HG03196 (cell line): ENCODE results near the gene DOK7.
"Not testable (repeated sequence)": the region's sequence is repeated elsewhere in the genome, so short reads cannot be mapped to it uniquely, and the experiment has no call there.

Experiments used
- ATAC-seq: cut with Tn5 transposase; IDR thresholded peaks from one replicate; pipeline ENCODE4 v1.9.1; 2021; ENCODE audit not compliant: unreplicated experiment

Gene DOK7

DNA sequence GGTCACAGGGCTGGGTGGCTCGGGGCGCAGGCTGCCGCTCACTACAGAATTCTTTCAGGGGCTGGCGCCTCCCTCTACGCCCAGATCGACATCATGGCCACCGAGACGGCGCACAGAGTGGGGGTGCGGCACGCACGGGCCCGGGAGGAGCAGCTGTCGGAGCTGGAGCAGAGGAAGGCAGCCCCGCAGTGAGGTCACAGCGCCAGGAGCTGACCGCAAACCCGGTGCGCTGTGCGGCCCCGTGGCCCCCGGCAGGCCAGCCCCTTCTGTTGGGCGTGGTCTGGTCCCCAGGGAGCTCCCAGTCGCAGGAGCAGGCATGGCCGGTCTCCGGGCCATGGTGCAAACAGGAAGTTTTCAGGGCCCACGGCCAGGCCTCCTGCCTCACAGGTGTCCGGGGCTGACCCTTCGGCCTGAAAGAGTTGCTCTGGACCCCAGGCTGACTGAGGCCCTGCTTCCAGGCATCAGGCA, 37.6 kb downstream of the DOK7 start:
- ATAC-seq, result no peak

DNA sequence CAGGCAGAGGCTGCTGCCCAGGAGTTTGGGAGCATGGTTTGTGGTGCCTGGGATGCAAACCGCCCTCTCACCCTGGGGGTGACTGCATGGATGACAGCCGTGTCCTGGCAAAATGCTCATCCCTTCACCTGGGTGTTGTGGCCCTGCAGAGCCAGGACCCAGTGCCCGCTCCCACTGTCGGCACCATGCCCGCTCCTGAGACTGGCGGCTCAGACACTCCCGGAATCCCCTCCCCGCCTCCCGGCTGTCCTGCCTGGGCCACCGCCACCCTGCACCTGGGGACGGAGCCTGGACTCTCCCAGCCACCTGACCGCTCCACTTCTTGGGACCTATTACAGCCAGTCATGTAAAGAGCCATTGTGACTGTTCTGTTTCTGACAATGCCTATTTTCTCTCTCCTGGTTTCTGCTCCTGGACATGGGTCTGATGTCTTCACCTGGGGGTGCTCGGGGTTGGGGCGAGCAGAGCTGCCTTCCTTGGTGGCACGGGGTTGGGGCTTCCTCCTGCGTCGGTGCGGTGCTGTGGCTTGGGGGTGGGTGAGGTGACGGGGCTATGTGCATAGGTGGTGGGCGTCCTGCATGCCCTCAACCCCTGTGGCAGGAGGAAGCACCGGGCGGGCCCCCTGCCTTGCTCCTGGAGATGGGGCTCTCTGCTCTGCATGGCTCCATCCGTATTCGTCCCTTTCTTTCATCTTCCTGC, 38.2 kb downstream of the DOK7 start:
- no peak for ATAC-seq

DNA sequence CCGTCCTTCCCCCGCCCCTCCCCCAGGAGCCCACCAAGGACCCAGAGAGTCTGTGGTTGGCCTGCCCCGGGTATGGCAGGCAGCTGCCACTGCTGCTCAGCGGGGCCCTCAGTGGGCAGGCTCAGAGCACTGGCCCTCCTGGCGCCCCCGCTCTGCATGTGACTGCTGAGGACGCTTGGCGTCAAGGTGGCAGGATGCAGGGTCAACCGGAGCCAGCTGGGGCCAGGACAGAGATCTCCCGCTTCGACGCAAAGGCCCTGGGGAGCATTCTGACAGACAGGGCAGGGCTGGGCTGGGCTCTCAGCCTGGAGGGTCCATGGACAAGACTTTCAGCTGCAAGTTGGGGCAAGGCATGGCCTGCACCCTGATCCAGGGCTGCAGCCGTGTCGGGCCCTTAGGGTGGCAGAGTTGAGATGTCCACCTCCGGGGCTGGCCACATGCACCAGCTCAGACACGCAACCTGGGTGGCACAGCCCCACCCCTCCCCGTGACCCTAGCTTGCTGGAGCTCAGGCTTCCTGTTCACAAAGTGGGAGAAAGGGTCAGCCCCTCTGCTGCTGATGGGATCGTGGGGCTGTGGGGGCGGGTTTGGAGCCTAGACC, 38.8 kb downstream of the DOK7 start:
- no peak for ATAC-seq

DNA sequence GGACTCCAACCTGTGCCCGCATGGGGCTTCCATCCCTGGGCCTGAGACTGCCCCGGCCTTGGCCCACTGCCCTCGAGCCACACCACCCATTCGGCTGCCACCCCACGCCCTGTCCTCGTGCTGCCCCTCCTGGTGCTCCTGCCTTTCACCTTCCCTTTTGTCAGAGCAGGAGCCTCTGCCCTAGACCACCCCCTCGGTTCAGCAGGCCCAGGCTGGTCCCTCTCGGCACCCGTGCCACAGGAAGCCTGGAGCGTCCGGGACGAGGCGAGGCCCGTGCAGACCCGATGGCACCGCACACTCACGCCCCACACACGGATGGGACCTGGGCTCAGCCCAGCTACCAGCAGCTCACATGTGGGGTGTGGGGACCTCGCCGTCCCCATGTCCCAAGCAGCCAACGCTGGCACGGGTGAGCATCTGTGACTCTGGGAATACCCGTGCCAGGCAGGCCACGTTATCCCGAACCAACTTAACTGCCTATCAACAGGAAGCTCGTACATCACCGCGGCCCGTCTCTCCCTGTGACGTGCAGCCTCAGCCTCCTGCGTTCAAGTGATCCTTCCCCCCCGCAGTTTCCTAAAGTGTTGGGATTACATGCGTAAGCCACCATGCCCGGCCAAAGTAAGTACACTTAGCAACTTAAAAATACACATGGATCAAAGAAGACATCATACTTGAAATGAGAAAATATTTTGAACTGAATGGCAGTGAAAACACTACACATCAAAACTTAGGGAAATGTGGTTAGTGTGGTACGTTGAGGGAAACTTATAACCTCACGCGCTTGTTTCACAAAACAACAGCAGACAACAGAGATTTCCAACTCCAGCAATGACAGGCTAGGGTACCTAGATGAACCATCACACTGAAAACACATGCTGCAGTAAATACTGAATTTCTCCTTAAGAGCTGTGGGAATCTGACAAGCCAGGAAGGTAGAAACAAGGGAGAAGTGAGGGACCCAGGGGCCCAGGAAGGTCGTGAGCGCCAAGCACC, 40.1 kb downstream of the DOK7 start:
- ATAC-seq, result no peak

DNA sequence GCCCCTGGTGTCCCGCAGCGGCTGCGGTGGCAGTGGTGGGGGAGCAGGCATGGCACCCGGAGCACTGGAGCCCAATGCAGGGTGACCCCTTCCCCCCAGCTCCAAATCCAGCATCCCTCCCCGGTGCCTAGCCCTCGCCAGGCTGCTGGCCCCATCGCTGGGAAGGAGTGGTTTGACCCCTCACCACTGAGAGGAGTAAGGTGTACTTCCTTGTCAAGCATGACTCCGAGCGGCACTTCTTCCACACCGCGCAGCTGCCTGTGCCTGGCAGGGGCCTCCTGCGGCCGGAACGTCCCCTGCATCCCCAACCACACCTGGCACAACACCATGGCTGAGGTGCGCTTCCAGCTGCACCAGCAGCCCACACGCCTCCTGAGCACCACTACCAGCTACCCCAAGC, 42.1 kb downstream of the DOK7 start:
- no peak for ATAC-seq

DNA sequence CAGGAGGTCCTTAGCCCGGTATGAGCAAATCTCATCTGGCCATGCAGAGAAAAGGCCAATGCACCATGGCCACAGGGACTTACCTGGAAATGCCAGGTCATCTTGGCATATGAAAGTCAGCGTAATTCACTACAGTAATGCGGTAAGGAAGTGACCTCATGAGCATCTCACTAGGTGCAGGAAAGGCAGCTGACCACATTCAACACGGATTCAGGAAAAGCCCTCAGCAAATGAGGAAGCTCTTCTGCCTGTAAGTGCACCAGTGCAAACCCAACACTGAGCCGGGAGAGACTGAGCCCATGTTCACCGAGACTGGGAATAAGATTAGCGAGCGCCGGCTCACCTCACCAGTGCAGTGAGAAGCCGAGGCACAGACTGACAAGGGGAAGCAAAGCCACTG, 45.4 kb downstream of the DOK7 start:
- no peak for ATAC-seq

DNA sequence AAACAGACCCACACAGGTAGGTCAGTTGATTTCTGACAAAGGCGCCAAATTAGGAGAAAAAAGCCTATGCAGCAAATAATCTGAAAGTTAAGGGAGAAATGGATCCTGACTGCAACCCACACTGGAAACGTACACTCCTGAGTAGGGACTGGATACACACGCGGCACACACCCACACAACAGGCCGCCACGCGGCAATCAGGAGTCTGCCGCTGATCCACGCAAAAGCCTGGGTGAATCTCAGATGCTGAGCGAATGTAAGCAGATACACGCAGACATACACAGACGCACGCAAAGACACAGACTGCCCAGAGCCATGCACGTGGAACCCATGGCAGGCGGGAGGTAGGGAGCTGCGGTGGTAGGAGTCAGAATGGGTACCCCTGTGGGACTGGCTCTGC, 47.4 kb downstream of the DOK7 start:
- no peak for ATAC-seq

DNA sequence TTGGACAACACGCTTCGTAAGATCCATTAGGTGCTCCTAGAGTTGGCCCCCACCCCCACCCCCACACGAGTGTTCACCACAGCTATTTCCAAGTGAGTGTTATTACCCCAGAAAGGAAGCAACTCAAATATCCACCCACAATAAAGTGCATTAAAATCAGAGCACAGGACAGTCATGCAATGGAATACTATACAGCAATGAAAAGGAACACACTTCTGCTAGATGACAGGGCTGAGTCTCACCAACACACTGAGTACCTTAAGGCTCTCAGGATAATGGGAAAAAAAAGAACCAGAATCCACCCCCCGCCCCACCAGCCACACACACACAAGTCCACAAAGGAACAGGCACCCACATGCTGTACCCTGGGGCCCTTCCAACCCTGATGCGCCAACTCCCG, 48.1 kb downstream of the DOK7 start:
- ATAC-seq, result no peak

DNA sequence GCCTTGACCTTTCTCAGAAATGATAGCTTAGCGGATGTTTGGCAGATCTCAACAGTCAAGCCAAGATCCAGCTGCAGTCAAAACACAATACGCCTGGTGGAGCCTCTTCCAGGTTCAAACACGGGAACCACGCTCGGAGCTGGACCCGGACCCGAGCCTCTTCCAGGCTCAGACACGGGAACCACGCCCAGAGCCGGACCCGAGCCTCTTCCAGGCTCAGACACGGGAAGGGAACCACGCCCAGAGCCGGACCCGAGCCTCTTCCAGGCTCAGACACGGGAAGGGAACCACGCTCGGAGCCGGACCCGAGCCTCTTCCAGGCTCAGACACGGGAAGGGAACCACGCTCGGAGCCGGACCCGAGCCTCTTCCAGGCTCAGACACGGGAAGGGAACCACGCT, 48.5 kb downstream of the DOK7 start:
- ATAC-seq, result not testable (repeated sequence)

DNA sequence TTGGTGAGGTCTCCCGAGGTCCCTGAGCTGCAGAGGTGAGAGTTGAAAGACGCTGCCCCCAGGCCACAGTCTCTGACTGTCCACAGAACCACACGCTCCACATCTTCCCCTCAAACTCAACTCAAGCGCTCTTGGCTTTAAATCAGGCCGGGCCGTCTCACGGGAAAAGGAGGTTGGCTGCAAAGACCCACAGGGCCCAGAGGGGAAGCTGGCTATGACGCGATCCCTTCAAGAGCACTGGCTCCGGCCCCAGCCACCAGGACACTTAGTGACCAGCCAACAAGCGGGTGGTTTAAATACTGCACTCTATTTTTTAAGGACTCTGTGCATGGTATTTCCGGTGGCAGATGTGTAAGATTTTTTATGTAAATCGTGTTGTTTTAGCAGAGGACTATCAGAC, 49.2 kb downstream of the DOK7 start:
- ATAC-seq, result no peak

DNA sequence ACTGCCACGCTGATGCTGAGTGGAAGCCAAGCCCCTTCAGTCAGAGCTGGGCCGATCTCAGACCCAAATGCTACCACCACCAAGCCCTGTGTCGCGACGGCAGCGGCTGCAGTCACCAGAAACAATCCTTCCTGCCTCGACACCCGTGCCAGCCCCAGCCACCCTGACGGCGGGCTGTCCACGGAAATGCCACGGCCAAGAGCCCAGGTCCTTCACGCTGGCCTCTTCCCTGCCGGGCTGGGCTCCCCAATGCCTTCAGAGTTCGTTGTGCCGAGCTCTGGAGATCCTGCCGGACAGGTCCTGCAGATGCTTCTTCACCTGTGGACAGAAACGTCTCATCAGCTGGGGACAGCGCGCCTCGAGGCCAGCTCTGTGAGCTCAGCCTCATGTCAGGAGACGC, 49.6 kb downstream of the DOK7 start:
- ATAC-seq, result no peak

DNA sequence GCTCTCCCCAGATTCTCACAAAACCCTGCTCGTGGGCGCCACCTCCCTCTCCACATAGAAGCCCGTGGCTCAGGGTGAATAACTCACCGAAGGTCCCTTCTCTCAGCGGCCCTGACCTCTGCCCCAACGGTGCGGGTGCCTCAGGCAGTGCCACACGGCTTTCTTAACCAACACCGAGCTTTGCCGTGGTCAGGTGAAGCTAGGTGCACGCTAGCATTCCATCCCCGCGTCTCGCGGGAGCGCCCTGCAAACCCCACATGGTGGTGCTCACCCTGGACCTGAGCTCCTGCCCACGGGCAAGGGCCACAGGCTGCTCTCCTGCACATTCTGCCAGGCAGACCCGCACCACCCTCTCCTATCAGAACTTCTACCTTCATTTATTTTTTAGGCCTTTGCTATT, 50.7 kb downstream of the DOK7 start:
- no peak for ATAC-seq

DNA sequence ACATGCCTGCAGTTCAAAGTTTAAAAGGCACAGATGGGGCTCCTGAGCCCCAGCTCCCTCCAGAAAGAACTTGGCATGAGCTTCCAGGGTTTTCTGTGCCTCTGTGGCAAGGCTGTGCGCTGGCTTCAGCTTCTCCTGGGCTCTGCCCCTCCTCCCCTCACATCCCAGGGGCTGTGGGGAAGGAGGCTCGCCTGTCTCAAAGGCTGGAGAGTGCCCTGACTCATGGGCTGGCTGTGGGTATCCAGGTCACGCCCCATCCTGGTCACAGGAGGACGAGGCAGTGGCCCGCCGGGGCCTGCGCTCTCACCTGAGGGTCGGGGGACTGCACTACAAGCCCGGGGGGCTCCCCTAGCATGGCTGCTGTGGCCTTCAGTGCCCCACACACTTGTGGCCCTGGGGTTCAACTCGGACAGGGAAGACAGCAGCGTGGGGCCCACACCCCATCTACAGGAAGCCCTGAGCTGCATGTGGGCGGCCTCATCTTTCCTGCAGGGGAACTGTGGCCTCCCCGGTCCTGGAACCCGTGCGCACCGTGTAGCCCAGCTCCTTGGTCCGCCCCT, 51.2 kb downstream of the DOK7 start:
- no peak for ATAC-seq

DNA sequence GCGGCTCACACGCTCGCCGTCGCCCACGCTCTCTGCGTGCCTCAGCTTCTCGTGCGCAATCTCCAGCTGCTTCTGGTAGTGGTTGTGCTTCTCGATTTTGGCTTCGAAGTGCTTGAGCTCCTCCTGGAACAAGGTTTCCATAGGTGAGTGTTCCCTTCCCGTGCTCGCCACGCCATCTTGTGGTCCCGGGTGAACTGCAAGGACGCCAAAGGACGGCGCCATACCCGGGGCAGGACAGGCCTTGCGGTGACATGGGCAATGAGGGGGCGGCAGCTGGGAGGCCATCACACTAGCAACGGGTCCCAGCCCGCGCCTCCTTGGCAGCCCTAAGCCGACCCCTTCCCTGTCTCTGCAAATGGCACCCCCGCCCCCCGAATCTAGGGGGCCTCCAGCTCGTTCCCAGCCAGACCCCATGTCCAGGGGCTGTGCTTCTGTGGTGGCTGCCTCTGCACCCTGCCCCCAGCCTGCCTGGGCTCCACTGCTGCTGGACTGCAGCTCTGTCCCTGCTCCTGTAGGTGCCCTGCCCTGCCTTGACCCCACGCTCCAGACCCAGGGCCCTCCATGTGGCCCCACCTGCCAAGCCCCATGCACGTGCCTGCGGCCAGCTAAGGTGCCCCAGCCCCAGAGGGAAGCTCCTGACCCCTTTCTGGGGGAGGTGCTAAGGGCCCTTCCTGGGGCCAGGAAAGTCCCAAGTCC, 51.8 kb downstream of the DOK7 start:
- ATAC-seq, result no peak

DNA sequence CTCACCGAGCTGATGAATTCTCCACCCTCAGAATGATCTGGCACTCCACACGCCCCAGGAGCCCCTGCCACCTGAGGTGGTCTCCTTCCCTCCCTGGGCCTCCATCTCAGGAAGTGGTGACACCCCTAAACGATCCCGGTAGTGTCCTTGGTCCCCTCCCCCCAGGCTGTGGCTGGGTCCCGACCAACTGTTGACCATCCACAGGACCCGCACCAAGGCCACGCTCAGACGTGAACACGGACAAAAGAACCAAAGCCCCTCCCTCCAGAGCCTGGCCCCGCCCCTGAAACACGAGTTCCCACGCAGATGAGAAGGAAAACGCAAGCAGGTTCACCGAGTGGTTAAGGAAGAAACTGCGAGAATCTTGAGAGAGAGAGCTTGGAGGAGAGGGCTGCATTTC, 52.5 kb downstream of the DOK7 start:
- ATAC-seq, result no peak

DNA sequence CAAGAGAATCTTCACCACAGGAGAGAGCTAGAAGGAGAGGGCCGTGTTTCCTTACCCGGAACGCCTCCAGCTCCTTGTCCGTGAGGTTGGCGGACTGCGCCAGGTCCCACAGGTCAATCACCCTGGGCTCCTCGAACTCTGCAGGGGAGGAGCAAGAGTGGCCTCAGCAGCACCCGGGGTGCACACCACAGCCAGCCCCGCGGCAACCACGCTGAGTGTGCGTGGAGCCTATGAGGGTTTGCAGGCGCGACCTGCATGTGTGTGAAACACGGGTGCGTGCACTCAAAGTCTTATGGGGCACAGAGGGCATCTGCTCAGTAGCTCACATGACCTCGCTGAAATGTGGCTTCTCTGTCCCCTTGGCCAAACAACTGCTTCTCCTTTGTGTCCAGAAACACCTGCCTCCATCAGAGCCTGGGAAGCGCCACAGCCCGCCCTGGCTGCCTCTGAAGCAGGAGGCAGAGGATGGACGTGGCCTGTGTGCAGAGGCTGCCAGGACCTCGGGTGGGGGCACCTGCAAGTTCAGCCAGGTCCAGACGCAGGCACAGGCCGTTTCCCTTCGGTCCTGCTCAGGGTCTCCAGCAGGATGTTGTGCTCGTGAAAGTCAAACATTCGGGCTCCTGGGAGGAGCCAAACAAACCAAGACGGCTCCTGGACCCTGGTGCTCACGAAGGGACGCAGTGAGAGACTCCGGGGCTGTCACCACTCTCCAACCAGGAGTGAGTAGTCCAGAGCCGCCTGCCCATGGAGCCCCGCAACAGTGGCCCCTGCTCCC, 53.1 kb downstream of the DOK7 start:
- ATAC-seq, result no peak

DNA sequence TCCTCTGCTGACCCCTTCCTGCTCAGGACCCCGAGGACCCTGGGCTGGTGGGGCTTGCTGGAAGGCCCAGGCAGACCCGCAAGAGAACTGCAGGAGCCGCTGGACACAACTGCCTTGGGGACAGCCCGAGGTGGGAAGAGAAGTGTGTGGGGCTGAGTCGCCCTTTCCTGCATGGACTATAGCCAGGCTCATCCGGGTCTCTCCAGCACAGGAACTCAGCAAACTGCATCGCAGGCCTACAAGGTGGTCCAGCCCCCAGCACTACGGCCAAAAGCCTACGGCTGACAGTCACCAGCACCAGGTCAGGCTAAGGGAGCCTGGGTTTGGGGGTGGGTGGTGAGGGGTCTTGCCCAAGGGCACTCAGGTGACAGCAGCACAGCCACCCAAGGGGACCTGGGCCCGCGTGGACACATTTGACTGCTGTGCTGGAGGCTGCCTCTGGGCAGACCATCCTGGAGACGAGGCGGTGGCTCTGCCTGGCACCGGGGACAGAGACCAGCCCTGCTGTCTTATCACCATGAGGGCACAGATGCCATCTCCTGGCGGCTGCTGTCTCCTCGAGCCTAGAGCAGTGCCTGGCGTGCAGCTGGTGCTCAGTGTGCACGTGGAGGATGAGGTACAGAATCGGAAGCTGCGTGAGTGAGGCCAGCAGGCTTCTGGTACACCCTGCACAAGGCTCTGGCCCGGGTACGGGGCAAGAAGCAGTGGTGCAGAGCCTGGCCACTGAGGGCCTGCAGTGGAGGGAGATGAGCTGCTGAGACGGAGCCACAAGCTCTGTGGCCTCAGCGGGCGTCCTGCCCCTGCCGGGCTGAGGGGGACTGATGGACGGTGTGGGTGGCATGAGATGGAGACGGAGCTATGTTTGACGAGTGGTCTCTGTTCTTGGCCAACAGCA, 54.0 kb downstream of the DOK7 start:
- ATAC-seq, result no peak

DNA sequence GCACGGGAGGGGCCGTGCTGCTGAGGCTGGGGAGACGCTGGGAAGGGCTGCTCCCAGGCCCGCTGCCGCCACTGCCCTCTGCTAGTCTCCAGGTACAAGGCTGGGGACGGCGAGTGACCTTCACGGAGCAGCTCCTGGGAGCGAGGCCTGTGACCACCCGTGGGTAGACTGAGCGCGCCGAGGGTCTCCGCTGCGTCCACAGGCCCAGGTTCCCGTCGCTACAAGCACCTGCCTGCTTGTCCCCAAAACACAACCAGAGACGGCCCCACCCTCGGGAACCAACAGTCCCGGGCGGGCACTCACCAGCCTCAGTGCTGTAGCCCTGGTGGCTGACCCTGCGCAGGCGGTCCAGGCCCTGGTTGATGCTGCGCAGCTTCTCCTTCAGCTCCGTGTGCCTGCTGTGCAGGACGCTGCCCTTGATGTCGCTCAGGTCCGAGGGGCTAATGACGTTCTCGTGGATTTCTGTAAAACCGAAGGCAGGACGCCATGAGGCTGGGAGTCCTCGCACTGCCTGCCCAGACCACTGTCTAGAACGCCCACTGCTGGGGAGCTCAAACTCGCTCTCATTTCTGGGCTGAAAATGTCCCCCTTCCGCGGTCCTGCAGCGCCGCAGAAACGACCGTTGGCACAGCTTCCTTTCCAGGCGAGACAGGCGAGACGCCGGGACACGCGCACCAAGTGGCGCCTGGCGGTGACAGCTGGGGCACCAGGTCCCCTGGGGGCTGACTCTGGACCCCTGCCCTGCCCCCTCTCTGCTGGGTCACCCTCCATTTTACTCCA, 54.8 kb downstream of the DOK7 start:
- no peak for ATAC-seq
